DND-41 (cell line): ENCODE data around the gene PCNA.

Experiments used
- ATAC-seq: fragments of 200-7000 bp; cut with Tn5 transposase; 3 replicates; pipeline ENCODE4 v1.9.1; 2021; ENCODE audit warnings: low read depth; ENCODE audit not compliant: insufficient read depth
- DNase-seq: peaks from one replicate; pipeline ENCODE4 v3.0.0-alpha.2; 2020
- H2AFZ ChIP-seq: 2 replicates; pipeline ENCODE4 v1.6.0; 2012; ENCODE audit warnings: low read depth, low read length
- H3K27ac ChIP-seq: 2 replicates; pipeline ENCODE4 v1.5.1; 2012; ENCODE audit warnings: low read length, inconsistent platforms
- H3K27me3 ChIP-seq: fragments of 200-600 bp; sonication (generic); 2 replicates; pipeline ENCODE4 v1.6.0; 2012; ENCODE audit warnings: low read length, mild to moderate bottlenecking, inconsistent platforms; ENCODE audit not compliant: insufficient read depth, poor library complexity
- H3K36me3 ChIP-seq: 2 replicates; pipeline ENCODE4 v1.5.1; 2012; ENCODE audit warnings: low read length, inconsistent platforms; ENCODE audit not compliant: insufficient read depth
- H3K4me1 ChIP-seq: 2 replicates; pipeline ENCODE4 v1.5.1; 2012; ENCODE audit warnings: mild to moderate bottlenecking, low read length; ENCODE audit not compliant: insufficient read depth
- H3K4me2 ChIP-seq: 2 replicates; pipeline ENCODE4 v1.6.0; 2012; ENCODE audit warnings: mild to moderate bottlenecking, moderate library complexity, low read length, inconsistent platforms; ENCODE audit not compliant: insufficient read depth
- H3K4me3 ChIP-seq, 2 experiments: fragments of 200-600 bp in 1 of 2; shearing (Covaris generic) in 1 of 2; 2 replicates each; pipeline ENCODE4 v1.5.1; 2012 to 2016; ENCODE audit warnings: inconsistent platforms in 2 of 2, low read length in 2 of 2, mild to moderate bottlenecking in 2 of 2, low read depth in 1 of 2, moderate library complexity in 1 of 2
- H3K79me2 ChIP-seq: 2 replicates; pipeline ENCODE4 v1.6.0; 2012; ENCODE audit warnings: low read length, inconsistent platforms; ENCODE audit not compliant: insufficient read depth
- H3K9ac ChIP-seq: 2 replicates; pipeline ENCODE4 v1.6.0; 2012; ENCODE audit warnings: low read depth, mild to moderate bottlenecking, inconsistent platforms, low read length, moderate library complexity
- H3K9me3 ChIP-seq: 2 replicates; pipeline ENCODE4 v1.5.1; 2012; ENCODE audit warnings: low read length, moderate library complexity, mild to moderate bottlenecking, inconsistent platforms; ENCODE audit not compliant: insufficient read depth, severe bottlenecking
- H4K20me1 ChIP-seq: 2 replicates; pipeline ENCODE4 v1.6.0; 2012; ENCODE audit warnings: low read length; ENCODE audit not compliant: insufficient read depth
- CTCF ChIP-seq: IDR thresholded peaks from 2 replicates; pipeline ENCODE4 v1.5.1; 2012; ENCODE audit warnings: borderline replicate concordance, low read length, moderate library complexity, mild to moderate bottlenecking; ENCODE audit not compliant: poor library complexity, severe bottlenecking; ENCODE audit errors: extremely low read depth
- EZH2 ChIP-seq: IDR thresholded peaks from 3 replicates; pipeline ENCODE4 v1.6.1; 2012; ENCODE audit warnings: borderline replicate concordance, low read depth, mild to moderate bottlenecking, moderate library complexity, low read length, inconsistent platforms; ENCODE audit not compliant: severe bottlenecking

PCNA gene

DNA sequence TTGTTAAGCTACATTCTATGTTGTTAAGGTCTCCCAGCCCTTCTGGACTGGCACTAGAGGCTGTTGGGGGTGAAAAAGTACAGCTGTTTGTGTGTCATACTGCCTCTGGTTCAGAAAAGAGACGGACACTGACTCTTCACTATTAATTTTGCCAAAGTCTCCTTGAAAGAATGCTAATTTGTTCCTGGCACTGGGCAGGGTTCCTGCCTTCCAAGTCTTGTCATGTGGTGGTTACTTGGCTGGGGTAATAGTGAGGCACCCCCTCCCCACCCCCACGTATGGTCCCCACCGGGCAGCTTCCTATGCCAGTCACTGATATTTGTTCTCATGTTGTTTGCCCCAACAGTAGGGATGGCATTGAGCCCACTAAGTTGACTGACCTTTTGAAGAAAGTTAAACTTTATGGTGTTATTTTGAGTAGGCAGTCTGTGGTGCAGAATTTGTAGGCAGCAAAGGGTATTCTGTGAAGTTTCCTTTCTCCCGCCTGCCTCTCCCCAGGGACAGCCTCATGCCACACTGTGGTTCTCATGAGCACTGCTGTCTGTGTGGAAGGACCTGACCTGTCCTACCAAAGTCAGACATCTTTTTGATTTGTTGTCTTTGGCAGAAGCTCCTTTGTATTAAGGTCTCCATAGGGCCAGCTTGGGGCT lies 15.7 kb upstream of the PCNA start:
- Histone ChIP-seq H3K36me3 (peaks cover 24% of the 10 kb centered on the region), H3K27me3 (no peaks in the 10 kb centered on the region), H2AFZ (no peak overlapping the region), H3K79me2 (peaks cover 95% of the 10 kb centered on the region), H3K4me2 (no peak overlapping the region), H3K9me3 (no peaks in the 10 kb centered on the region), H3K27ac (peak overlapping the region; percentile 20; the same call in 1 of the 2 replicates), H4K20me1 (peaks cover 49% of the 10 kb centered on the region), H3K4me3 (no peak overlapping the region), H3K9ac (no peak overlapping the region), H3K4me1 (peaks cover 2% of the 10 kb centered on the region)
- TF ChIP-seq CTCF (no peak), EZH2 (no peak)
- peak; percentile 35; the same call in 1 of the 3 replicates for ATAC-seq
- no peak for DNase-seq

DNA sequence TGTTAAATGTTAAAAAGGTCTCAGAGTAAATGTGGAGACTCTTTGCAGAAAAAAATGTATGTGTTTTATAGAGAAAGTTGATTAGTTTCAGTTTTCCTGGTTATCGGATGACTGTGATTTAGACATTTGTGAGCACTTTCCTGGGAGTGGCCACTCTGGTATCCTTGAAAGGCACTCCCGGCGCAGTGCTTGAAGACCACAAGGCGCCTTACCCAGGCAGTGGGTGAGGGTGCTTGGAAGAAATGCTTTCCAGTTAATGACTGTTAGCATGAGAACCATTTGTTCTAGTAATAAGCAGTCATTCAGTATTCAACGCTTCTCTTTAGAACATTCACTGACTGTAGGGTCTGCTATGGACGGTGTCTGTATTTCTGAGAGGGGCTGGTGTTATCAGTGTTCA lies 14.2 kb upstream of the PCNA start:
- H4K20me1 ChIP-seq, result peaks cover 37% of the 10 kb centered on the region
- H3K4me2 ChIP-seq, result no peak overlapping the region
- TF ChIP-seq CTCF (no peak), EZH2 (no peak)
- H2AFZ ChIP-seq, result no peak overlapping the region
- peaks cover 95% of the 10 kb centered on the region for H3K79me2 ChIP-seq
- no peaks in the 10 kb centered on the region for H3K9me3 ChIP-seq
- DNase-seq (no peak), ATAC-seq (no peak)
- no peak overlapping the region for H3K27ac ChIP-seq
- H3K27me3 ChIP-seq, result no peaks in the 10 kb centered on the region
- peaks cover 25% of the 10 kb centered on the region for H3K36me3 ChIP-seq
- no peak overlapping the region for H3K4me3 ChIP-seq
- H3K9ac ChIP-seq, result no peak overlapping the region
- peaks cover 3% of the 10 kb centered on the region for H3K4me1 ChIP-seq

DNA sequence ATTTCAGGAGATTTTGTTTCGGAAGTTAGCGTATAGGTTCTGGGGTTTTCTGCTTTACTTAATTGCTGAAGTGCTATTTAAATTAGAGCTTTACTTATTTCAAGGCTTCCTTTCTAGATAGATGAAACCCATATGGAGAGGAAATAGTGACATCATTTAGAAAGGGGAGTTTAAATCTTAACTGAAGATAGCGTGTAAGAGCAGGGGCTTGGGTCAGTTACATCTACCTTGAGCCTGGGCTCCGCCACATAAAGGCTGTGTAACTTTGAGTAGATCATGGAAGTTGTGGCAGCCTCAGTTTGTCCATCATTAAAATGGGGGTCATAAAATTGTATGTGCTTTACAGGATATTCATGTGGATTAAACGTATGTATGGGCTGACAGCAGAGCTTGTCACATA lies 11.7 kb upstream of the PCNA start:
- H3K79me2 ChIP-seq, result peaks cover 93% of the 10 kb centered on the region
- no peak for ATAC-seq
- H3K4me2 ChIP-seq, result no peak overlapping the region
- peaks cover 26% of the 10 kb centered on the region for H3K36me3 ChIP-seq
- H2AFZ ChIP-seq, result no peak overlapping the region
- no peak for TF ChIP-seq CTCF
- no peak for TF ChIP-seq EZH2
- H3K27ac ChIP-seq, result no peak overlapping the region
- no peaks in the 10 kb centered on the region for H3K27me3 ChIP-seq
- peaks cover 36% of the 10 kb centered on the region for H4K20me1 ChIP-seq
- peaks cover 16% of the 10 kb centered on the region for H3K4me1 ChIP-seq
- no peak overlapping the region for H3K4me3 ChIP-seq
- no peak overlapping the region for H3K9ac ChIP-seq
- no peaks in the 10 kb centered on the region for H3K9me3 ChIP-seq
- DNase-seq, result no peak
